Stimulated activated CD4-positive, alpha-beta T cell treated with anti-CD3 and anti-CD28 coated beads, Interleukin-4, amount 100 ng/mL, for 24 hours (primary cell): ENCODE data around the gene TFPI.
"Not testable (repeated sequence)": the region's sequence is repeated elsewhere in the genome, so short reads cannot be mapped to it uniquely, and the experiment has no call there.

ENCODE experiments used
- DNase-seq: peaks from one replicate; pipeline ENCODE4 v3.0.0-alpha.2; 2020

The TFPI gene

DNA sequence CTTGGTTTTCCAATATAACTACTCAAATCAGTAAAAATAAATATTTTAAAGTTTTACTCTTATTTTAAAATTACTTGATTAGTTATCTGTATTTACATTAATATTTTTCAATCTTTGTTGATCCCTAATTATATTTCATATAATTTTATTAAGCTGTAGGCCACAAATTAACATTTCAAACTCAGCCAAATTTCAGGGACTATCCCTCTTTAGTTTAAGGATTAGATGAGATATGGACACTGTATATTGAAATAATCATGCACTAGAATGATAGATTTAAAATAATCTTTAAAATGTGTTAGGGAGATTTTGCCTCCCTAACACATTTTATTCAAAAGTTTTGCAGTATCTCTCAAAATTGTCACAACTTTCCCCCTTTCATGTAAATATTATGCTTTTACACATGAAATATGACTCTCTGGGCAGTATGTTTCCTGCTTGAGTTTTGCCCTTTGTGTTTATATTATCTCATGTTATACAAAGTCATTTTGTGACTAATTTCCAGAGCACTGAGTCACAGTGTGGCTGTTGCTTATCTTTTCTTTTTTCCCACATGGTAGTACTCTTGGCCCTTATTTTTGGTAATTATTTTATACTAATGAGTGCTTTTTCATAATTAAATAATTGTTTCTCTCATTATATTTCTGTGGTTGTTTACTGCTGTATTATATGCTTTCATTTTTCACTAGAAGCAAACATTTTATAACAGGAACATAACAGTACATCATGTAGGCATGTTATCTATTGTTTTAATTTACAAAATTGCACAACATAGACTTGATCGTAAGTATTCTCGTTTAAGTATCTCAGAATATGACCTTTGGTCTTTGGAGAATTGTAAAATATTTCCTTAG is 1.2 kb downstream of the TFPI start:
- DNase-seq, result no peak

DNA sequence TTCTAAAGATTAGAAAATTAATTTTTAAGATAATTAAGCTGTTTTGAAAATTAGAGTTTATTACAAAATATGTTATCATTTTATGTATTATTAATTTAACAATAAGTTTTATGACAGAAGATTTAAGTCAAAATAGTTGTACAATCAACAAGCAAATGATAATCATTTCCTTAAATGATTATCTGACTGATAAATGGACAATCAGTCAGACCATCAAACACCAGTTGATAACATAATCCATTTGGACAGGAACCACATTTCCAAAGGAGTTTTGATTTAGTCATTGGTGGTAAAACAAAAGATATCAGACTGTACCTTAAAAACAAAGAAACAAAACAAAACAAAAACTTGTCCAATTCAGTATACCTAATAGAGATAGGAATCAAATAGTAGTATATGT is 1.9 kb downstream of the TFPI start:
- no peak for DNase-seq

DNA sequence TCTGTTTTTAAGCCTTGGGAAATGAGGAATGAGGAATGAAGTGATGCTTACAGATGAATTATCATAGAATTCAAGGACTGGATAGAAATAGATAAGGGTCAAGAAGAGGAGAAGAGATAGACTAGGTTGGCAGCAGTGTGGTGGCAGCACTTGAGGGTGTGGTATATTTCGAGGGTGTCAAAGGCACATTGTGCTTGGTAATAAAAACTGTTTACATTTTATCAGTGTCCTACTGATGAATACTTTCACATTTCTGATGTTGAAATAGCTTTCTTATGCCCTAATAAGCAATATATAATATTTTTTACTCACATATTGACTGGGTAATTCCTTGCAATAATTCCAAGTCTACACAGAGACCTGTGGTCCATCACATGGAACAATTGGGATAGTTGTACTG is 3.4 kb downstream of the TFPI start:
- DNase-seq, result no peak

DNA sequence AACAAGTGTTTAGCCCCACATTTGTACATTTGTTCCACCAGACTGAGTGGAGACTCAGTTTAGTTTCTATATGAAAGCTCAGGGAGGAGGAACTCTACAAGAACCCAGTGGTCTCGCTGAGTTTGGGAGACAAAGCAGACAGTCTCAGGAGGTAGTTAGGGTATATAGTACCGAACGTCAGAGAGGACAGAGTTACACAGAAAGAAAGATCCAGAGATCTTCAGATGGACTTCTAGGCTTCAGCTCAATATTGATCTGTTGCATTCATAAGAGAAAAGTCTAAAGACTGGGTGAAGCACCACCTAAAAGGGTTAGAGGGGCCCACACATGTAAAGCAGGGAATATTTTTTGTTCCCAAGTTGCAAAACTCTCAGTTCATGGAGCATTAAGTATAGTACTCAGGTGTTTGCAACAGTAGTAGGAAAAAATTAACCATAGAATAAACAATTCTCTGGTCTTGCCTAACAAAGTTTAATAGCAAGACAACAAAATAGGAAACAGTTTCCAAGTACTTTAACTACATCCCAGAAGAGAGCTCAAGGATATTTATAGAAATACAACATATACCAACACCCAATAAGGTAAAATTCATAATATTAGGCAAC is 4.2 kb downstream of the TFPI start:
- no peak for DNase-seq

DNA sequence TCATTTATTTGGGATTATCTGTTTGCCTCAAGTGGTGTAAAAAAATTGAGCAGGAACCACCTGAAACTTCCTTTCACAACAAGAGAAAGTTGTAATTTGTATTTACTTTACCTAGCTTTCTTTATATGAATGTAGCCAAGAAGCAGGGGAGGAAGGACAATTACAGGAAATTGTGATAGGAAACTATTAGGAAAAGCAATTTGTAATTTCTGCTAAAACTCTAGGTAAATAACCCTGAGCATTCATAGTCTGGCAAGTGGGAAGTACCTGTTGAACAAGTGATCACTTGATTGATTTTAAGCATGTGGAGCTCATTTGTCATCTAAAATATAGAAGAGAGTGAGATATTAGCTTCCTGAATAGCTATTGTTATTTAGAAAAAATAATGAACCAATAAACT is 5.0 kb downstream of the TFPI start:
- DNase-seq, result no peak

DNA sequence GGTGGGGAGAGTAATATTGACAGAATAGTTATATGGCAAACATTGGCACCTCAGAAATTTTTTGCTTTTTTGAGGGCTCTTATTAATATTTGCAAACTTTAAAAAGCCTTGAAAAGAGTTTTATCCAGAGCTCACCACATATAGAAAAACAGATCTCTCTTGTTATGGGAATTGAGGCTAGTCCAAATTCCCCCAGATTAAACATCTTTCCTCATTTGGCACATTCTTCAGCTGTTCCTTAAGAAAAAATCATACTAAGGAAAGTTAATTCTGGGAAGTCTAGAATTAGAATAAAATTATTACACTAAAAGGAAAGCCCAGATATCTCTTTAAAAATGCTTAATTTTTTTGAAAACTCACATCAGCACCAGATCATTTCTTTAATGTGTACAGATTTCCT is 5.6 kb downstream of the TFPI start:
- no peak for DNase-seq

DNA sequence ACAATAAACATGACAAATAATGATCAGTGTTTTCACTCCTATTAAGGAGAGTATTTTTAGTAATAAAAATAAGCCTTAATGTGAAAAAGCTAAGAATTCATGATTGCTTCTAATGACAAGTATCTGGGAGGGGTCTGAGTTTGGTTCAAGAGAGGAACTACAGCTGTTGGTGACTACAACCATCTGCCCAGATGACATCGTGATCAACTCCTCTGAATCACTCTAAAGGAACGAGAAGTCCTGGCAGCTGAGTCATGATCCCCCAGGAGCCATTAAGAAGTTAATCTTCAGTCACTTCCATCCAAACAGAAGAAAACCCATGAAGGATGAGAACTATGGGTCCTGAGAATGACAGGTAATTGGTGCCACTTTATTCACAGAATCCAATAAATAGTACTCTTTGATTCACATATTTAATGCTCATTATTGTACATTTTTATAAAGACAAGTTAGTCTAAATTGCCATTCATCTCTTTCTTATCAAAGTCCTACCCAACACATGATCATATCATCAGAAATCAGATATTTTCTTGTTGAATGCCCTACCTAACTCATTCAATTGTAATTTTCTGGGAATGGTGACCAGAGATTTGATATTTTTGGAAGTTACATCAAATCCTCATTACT is 6.8 kb downstream of the TFPI start:
- DNase-seq, result no peak

DNA sequence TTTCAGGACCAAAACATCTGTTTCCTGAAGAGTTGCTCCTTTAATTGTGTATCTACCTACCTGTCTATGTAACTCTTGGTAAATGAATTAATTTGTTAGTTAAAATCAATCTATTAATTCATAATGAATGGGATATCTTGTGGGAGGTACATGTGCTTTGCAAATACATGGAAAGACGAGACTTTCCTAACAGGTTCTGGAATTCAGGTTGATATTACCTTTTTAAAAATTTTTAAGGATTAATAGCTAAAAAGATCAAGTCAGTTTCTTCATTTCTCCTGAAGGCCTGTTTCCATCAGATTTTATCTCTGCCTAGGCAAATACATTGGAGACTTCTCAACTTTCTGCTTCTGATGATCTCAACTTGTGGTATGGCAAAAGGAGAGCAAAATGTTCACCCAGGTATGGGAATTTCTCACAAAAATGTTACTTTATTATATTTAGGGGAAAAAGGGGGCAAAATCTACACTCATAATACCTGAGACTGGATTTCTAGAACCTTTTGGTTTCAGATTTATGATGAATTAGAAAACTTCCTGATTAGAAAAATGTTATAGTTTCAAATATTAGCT is 7.4 kb downstream of the TFPI start:
- no peak for DNase-seq

DNA sequence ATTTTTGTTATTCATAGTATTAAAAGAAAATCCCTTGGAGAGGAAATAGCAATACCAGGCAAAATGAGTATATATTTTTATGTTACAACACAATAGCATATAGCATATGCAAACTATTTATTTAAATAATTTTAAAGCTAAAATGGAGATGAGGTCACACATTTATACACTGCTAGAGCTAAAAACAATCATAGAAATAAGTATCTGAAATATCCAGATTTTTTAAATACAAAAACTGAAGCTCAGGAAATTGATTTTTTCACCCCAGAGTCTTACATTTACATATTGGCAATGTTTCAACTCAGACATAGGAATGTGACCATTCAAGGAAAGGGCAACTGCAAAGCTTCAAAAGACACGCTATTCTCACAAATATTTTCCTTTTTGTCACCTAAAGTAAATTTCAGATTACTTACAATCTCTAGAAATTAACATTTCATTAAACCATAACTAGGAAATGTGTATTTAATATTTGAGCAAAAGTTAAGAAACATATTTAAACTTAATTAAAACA is 8.9 kb downstream of the TFPI start:
- DNase-seq, result no peak

DNA sequence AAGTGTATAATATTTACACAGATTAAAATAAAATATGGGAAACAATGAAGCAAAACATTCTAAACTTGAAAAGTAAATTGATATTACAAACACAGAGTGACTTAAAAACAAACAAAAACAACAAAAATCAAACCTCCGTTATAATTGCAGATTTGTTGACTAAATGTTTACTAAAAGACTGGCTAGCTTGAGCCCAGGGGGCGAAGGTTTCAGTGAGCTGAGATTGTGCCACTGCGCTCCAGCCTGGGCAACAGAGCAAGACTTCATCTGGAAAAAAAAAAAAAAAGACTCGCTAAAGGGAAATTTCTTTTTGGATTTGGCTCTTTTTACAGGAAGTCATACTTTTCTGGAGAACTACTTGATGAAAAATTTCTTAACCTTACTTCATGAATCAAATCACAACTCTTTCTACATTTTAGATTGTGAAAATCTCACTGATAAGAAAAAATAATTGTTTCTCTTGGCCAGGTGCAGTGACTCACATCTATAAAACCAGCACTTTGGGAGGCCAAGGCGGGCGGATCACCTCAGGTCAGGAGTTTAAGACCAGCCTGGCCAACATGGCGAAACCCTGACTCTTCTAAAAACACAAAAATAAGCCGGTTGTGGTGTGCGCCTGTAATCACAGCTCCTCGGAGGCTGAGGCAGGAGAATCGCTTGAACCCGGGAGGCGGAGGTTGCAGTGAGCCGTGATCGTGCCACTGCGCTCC is 9.7 kb downstream of the TFPI start:
- DNase-seq, result no peak

DNA sequence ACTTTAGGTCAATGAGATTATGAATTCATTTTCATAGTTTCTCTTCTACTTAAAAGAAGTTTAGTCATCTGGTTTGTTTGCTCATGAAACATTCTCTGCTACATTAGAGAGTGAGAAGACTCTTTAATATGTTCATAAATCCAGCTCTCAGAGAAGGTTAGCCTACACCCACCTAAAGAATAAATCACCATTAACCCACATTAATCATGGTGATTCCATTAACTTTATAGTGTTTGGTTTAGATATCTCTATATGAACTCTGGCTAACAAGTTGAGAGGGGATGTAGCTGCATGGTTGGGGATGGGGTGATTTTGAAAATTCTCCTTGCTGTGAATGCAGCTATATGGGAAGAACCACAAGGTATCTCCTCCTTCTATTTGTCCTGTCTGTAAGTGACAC is 10.7 kb downstream of the TFPI start:
- no peak for DNase-seq

DNA sequence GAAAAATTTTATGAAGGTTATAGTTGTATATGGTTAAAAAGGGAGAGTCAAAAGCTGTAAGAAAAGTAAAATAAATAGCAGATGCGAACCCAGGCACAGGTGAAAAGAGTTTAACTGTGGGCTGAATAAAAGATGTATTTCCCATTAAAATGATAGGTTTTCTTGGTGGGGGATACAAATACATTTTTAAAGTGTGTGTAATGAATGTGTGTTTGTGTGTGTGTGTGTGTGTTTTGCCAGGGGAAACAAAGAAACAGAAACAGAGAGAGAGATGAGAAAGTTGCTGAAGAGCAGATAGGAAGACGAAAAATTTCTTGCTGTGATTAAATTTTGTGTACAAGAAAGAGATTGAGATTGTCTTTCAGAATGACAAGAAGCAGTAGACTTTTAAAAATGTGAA is 12.1 kb downstream of the TFPI start:
- no peak for DNase-seq

DNA sequence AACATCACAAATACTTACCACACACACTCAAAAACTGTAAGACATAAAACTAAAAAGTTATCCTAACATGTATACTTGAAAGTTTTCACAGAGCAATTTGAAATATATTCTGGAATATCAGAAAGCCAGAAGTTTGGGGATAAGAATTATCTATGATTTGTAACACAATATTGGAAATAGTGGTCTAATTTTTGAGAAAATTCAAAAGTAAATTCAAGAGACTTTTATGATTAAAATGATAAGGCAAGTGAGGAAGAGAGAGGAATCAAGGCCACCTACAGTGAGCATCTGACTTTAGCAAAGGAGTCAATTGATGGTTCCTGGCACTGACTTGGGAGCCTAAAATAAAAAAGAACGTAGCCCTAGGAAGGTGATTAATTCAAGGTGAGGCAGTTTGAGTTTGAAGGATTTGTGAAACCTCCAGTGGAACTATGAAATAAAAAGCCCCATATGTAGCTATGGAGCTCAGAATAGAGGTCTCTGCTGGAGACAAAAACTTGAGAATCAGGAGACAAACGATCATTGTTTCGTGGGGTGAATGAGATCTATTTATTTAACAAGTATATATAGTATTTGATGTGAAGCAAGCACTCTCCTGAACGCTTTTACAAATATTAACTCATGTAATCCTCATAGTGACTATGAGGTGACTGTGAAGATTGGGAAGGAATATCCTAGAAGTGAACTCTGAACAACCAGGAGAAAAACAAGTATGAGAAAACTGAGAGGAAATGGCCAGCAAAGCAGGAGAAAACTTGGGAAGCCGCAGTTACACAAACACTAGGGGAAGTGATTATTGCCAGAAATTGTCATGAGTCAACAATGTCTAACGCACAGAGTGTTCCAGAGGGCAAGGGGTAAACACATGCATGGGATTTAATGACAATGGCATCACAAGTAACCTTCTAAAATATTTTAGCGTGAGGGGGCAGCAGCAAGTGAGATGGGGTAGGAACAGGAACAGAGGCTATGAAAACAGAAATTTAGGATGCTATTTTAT is 12.8 kb downstream of the TFPI start:
- no peak for DNase-seq

DNA sequence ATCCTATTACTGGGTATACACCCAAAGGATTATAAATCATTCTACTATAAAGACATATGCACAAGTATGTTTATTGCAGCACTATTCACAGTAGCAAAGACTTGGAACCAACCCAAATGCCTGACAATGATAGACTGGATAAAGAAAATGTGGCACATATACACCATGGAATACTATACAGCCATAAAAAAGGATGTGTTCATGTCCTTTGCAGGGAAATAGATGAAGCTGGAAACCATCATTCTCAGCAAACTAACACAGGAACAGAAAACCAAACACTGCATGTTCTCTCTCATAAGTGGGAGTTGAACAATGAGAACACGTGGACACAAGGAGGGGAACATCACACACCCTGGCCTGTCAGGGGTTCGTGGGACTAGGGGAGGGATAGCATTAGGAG is 16.0 kb downstream of the TFPI start:
- not testable (repeated sequence) for DNase-seq

DNA sequence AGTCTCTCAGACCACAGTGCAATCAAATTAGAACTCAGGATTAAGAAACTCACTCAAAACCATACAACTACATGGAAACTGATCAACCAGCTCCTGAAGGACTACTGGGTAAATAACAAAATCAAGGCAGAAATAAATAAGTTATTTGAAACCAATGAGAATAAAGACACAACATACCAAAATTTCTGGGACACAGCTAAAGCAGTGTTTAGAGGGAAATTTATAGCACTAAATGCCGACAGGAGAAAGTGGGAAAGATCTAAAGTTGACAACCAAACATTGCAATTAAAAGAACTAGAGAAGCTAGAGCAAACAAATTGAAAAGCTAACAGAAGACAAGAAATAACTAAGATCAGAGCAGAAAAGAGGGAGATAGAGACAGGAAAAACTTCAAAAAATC is 18.9 kb downstream of the TFPI start:
- DNase-seq, result not testable (repeated sequence)

DNA sequence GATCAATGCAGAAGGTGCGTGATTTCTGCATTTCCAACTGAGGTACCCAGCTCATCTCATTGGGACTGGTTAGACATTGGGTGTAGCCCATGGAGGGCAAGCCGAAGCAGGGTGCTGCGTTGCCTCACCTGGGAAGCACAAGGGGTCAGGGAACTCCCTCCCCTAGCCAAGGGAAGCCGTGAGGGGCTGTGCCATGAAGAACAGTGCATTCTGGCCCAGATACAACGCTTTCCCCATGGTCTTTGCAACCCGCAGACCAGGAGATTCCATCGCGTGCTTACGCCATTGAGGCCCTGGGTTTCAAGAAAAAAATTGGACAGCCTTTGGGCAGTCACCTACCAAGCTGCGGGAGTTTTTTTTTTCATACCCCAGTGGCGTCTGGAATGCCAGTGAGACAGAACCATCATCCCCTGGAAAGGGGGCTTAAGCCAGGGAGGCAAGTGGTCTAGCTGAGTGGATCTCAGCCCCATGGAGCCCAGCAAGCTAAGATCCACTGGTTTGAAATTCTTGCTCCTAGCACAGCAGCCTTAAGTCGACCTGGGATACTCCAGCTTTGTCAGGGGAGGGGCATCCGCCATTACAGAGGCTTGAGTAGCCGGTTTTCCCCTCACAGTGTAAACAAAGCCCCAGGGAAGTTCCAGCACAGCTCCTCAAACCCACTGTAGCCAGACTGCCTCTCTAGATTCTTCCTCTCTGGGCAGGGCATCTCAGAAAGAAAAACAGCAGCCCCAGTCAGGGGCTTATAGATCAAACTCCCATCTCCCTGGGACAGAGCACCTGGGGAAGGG is 21.7 kb downstream of the TFPI start:
- no peak for DNase-seq

DNA sequence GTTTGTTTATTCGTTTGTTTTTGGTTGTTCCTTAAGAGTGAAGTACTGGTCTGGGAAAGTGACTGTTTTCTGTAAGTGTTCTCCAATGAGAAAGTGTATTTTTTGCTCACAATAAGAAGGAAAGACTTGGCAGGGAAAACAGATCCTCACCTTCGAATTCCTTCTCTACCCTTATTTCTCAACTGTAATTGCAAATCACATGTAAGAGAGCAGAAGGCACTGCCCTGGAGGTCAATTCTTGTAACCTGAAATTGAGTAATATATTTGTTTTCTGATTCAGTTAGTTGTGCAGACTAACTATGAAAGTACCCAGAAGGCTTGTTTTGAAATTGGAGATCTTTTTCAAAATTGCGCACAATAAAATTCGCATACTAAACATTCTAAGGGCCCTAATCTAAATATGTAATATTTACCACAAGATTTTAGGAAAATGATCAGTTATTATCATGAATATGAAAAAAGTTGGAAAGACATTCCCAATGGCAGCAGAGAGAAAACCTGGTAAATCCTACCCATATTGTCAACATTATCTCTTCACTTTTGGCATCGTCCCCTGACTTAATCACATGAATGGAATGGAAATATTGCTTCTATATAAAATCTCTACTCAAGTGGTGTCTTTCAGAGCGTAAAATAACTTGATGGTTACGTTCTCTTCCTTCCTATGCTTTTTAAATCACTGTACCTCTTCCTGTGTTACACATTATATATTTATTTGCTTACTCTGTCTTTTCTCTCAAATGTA is 24.1 kb downstream of the TFPI start:
- no peak for DNase-seq

DNA sequence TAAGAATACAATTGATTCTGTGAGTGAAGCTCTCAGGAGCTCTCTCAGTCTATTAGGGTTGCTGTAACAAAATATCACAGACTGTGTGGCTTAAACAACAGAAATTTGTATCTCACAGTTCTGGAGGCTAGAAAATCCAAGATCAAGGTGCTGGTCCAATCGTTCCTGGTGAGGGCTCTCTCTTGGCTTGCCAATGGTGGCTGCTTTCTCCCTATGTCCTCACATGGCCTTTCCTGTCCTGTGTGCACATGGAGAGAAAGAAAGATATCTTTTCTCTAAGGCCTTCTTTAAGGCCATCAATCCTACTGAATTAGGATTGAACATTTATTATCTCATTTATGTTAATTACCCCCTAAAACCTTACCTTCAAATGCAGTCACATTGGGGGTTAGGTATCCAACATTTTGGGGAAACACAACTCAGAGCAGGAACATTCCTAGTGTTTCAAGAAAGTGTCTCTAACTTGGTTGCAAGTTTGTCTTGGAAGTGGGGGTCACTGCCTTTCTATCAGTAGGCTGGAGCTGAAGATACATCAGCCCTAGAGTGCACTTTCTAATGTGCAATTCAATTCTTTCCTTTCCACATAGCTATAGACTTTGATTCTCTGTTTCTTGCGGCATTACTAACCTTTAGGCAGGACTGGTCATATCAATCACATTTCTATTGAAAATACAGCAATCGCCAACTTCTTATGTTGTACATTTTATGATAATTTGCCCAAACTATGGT is 24.8 kb downstream of the TFPI start:
- DNase-seq, result no peak

DNA sequence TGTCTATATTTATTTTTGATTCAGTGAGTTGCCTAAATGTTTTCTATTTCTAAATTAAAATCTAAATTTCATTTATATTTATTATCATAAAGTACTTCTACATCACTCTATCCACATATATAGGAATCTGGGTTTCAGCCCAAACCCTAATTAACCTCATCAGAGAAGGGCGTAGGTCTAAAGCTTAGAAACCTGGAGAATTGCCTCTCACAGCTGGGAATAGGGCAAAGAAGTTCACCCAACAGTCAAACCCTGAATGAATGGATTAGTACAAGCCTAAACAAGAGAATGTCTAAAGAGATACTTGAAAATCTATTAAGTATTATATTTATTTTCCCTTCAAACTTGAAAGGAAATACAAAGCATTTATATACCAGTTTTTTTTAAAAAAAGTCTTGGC is 26.2 kb downstream of the TFPI start:
- DNase-seq, result no peak
